SH-SY5Y (cell line): ENCODE data around the gene GPR62.

Source experiments
- GATA2 ChIP-seq: IDR thresholded peaks from 2 replicates; pipeline ENCODE4 v1.6.1; 2011; ENCODE audit warnings: mild to moderate bottlenecking, low read depth, low read length
- GATA3 ChIP-seq: IDR thresholded peaks from 2 replicates; pipeline ENCODE4 v1.6.1; 2011; ENCODE audit warnings: low read depth, mild to moderate bottlenecking, low read length, moderate library complexity

- TF ChIP-seq GATA2 (no peak), GATA3 (no peak)
These were observed 23.4 kb upstream of the GPR62 start for GRCh38 chr3:51931756-51932155.
